ENCODE measurements around the gene TFEB. TPM values are rescaled to one million over a fixed set of nuclear protein-coding genes. Genes with fewer than 3 reads are reported as not detected.

Gene TFEB
- total RNA-seq, 1 donor, result 5.1 TPM

DNA sequence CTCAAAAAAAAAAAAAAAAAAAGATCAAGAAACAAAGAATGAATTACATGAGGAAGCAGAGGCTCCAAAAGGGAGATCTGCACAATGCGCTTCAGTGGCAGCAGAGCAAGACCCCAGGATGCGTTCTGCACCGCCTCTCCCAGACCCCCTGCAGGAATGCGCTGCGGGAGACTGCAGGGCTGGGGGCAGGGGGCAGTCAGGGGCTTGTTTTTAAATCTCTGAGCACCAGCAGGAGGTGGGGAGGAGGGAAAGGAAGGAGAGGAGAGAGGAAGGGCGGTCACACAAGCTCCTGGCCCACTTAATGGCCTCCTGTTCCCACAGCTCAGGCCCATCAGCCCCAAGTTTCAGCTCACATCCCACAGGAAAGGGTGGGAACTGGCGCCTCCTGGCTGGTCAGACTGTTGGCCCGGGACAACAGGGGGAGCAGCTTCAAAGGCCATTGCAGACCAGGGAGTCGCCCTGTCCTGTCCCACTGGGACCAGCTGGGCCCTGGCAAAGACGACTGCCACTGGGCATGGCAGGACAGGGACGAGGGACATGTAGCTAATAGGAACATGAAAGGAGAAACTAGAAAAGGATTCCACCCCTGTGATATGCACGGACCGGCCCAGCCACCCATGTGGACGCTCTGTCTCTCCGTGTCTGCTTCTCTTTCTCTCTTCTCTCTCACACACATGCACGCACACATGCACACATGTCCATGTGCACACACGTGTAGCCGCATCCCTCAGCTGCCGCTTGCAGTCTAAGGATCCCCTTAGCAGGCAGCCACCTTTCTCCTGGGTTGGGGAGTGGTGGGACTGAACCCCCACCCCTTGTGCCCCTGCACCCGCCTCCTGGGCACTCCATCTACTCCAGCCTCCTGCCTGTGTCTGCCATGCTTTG is 34.7 kb downstream of the TFEB start:
- no peak for DNase-seq (ENCODE audit: insufficient read length, low spot score, missing footprints)
- H3K27me3 ChIP-seq (ENCODE audit: insufficient read depth, low read length), result no peaks in the 10 kb centered on the region
- H2AFZ ChIP-seq (ENCODE audit: low read length), result no peak overlapping the region
- H3K4me3 ChIP-seq (ENCODE audit: insufficient read depth, low read length), result no peak overlapping the region
- H3K4me1 ChIP-seq (ENCODE audit: insufficient read depth, low read length), result peaks cover 27% of the 10 kb centered on the region
- no peaks in the 10 kb centered on the region for H4K20me1 ChIP-seq (ENCODE audit: insufficient read depth, low read length)
- H3K36me3 ChIP-seq (ENCODE audit: insufficient read depth, low read length), result no peaks in the 10 kb centered on the region
- H3K27ac ChIP-seq (ENCODE audit: low read depth, low read length), result no peak overlapping the region
- peaks cover 23% of the 10 kb centered on the region for H3K79me2 ChIP-seq (ENCODE audit: insufficient read depth, low read length)
- H3K9me3 ChIP-seq (ENCODE audit: low read depth, low read length), result no peaks in the 10 kb centered on the region
- TF ChIP-seq, protein P1, sequence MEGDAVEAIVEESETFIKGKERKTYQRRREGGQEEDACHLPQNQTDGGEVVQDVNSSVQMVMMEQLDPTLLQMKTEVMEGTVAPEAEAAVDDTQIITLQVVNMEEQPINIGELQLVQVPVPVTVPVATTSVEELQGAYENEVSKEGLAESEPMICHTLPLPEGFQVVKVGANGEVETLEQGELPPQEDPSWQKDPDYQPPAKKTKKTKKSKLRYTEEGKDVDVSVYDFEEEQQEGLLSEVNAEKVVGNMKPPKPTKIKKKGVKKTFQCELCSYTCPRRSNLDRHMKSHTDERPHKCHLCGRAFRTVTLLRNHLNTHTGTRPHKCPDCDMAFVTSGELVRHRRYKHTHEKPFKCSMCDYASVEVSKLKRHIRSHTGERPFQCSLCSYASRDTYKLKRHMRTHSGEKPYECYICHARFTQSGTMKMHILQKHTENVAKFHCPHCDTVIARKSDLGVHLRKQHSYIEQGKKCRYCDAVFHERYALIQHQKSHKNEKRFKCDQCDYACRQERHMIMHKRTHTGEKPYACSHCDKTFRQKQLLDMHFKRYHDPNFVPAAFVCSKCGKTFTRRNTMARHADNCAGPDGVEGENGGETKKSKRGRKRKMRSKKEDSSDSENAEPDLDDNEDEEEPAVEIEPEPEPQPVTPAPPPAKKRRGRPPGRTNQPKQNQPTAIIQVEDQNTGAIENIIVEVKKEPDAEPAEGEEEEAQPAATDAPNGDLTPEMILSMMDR (IDR thresholded peaks at IDR 0.05; ENCODE audit: extremely low read depth, low read depth, low read length), result no peak
- no peak overlapping the region for H3K4me2 ChIP-seq (ENCODE audit: insufficient read depth, low read length)

- TF ChIP-seq, protein P1 (IDR thresholded peaks at IDR 0.05; ENCODE audit: extremely low read depth, low read depth, low read length), result no peak
- Histone ChIP-seq H3K27me3 (ENCODE audit: insufficient read depth, low read length) (no peaks in the 10 kb centered on the region), H3K36me3 (ENCODE audit: insufficient read depth, low read length) (no peaks in the 10 kb centered on the region), H3K27ac (ENCODE audit: low read depth, low read length) (peak overlapping the region; percentile 98), H4K20me1 (ENCODE audit: insufficient read depth, low read length) (peaks cover 11% of the 10 kb centered on the region), H3K79me2 (ENCODE audit: insufficient read depth, low read length) (peaks cover 13% of the 10 kb centered on the region), H3K9me3 (ENCODE audit: low read depth, low read length) (no peaks in the 10 kb centered on the region), H2AFZ (ENCODE audit: low read length) (no peak overlapping the region), H3K4me3 (ENCODE audit: insufficient read depth, low read length) (peak overlapping the region; percentile 46), H3K4me1 (ENCODE audit: insufficient read depth, low read length) (peaks cover 33% of the 10 kb centered on the region), H3K4me2 (ENCODE audit: insufficient read depth, low read length) (peak overlapping the region; percentile 64)
- DNase-seq (ENCODE audit: insufficient read length, low spot score, missing footprints), result no peak
Observed at GRCh38 chr6:41699063-41699462, 36.3 kb downstream of the TFEB start.

- H3K9me3 ChIP-seq (ENCODE audit: low read depth, low read length), result no peaks in the 10 kb centered on the region
- peaks cover 12% of the 10 kb centered on the region for H4K20me1 ChIP-seq (ENCODE audit: insufficient read depth, low read length)
- H2AFZ ChIP-seq (ENCODE audit: low read length), result peak overlapping the region; percentile 61
- TF ChIP-seq, protein P1 (IDR thresholded peaks at IDR 0.05; ENCODE audit: extremely low read depth, low read depth, low read length), result no peak
- peaks cover 33% of the 10 kb centered on the region for H3K4me1 ChIP-seq (ENCODE audit: insufficient read depth, low read length)
- peak overlapping the region; percentile 98 for H3K27ac ChIP-seq (ENCODE audit: low read depth, low read length)
- H3K36me3 ChIP-seq (ENCODE audit: insufficient read depth, low read length), result no peaks in the 10 kb centered on the region
- DNase-seq (ENCODE audit: insufficient read length, low spot score, missing footprints), result peak; percentile 98
- no peaks in the 10 kb centered on the region for H3K27me3 ChIP-seq (ENCODE audit: insufficient read depth, low read length)
- H3K4me2 ChIP-seq (ENCODE audit: insufficient read depth, low read length), result peak overlapping the region; percentile 64
- peak overlapping the region; percentile 46 for H3K4me3 ChIP-seq (ENCODE audit: insufficient read depth, low read length)
- peaks cover 8% of the 10 kb centered on the region for H3K79me2 ChIP-seq (ENCODE audit: insufficient read depth, low read length)
Observed at GRCh38 chr6:41697861-41698781, 37.3 kb downstream of the TFEB start.

Data from osteoblast (primary cell).